IMR-90 (cell line): Measurements from ENCODE around the gene APCDD1. TPM values are rescaled to one million over a fixed set of nuclear protein-coding genes. Genes with fewer than 3 reads are reported as not detected.

Source experiments
- ATAC-seq: fragments of 200-7000 bp; cut with Tn5 transposase; 2 replicates; pipeline ENCODE4 v1.9.1; 2020; ENCODE audit warnings: low read depth, mild to moderate bottlenecking, moderate library complexity
- BruUV-seq: library from RNA; stranded (reverse); fragments of 400-500 nt; replicated peaks from 2 replicates; lab custom pipeline; 2021; lab: Mats Ljungman, UMichigan
- CTCF ChIA-PET: fragments of 300-600 bp; formaldehyde crosslinking; extraction: SDS; loops from one replicate; lab custom pipeline; 2021; ENCODE audit warnings: antibody characterized with exemption; lab: Yijun Ruan, JAX
- POLR2A ChIA-PET: fragments of 300-600 bp; sonication (Branson Sonifier 250); formaldehyde crosslinking; loops from one replicate; lab custom pipeline; 2022; ENCODE audit warnings: antibody characterized with exemption; ENCODE audit not compliant: unreplicated experiment; lab: Charles Lee
- DNase-seq: peaks from one replicate; pipeline ENCODE4 v3.0.0; 2013
- H2AFZ ChIP-seq: replicated peaks from 2 replicates; pipeline ENCODE3; 2013; ENCODE audit warnings: low read length, mild to moderate bottlenecking; ENCODE audit not compliant: poor library complexity
- H2AK5ac ChIP-seq: 2 replicates; pipeline ENCODE4 v1.6.1; 2013; ENCODE audit warnings: low read depth, low read length, inconsistent platforms
- H2AK9ac ChIP-seq: replicated peaks from 2 replicates; pipeline ENCODE3; 2013; ENCODE audit warnings: mild to moderate bottlenecking, low read depth, low read length, moderate library complexity; ENCODE audit not compliant: poor library complexity
- H2BK120ac ChIP-seq: 2 replicates; pipeline ENCODE4 v1.6.1; 2013; ENCODE audit warnings: low read depth, low read length, inconsistent platforms
- H2BK15ac ChIP-seq: 3 replicates; pipeline ENCODE4 v1.6.1; 2013; ENCODE audit warnings: low read depth, low read length, inconsistent platforms
- H2BK20ac ChIP-seq: 2 replicates; pipeline ENCODE4 v1.6.1; 2013; ENCODE audit warnings: low read depth, mild to moderate bottlenecking, inconsistent platforms, low read length, moderate library complexity
- H2BK5ac ChIP-seq: 2 replicates; pipeline ENCODE4 v1.6.1; 2013; ENCODE audit warnings: mild to moderate bottlenecking, low read depth, low read length, inconsistent platforms; ENCODE audit not compliant: poor library complexity, severe bottlenecking
- H3K14ac ChIP-seq: replicated peaks from 2 replicates; pipeline ENCODE4 v1.6.1; 2013; ENCODE audit warnings: low read depth, low read length, inconsistent platforms
- H3K18ac ChIP-seq: 2 replicates; pipeline ENCODE4 v1.6.1; 2013; ENCODE audit warnings: low read depth, low read length, control low read depth
- H3K23ac ChIP-seq: 2 replicates; pipeline ENCODE4 v1.6.1; 2013; ENCODE audit warnings: low read depth, low read length, inconsistent platforms
- H3K27ac ChIP-seq: 2 replicates; pipeline ENCODE4 v1.5.1; 2013; ENCODE audit warnings: mild to moderate bottlenecking, control low read depth, low read length; ENCODE audit not compliant: insufficient read depth
- H3K27me3 ChIP-seq: 2 replicates; pipeline ENCODE4 v1.6.1; 2013; ENCODE audit warnings: low read length; ENCODE audit not compliant: control insufficient read depth, insufficient read depth
- H3K36me3 ChIP-seq: 2 replicates; pipeline ENCODE4 v1.6.1; 2013; ENCODE audit warnings: low read length, mixed read lengths; ENCODE audit not compliant: control insufficient read depth, insufficient read depth
- H3K4ac ChIP-seq: 2 replicates; pipeline ENCODE4 v1.6.1; 2013; ENCODE audit warnings: low read depth, low read length, inconsistent platforms
- H3K4me1 ChIP-seq: 2 replicates; pipeline ENCODE4 v1.6.1; 2013; ENCODE audit warnings: low read length, mixed read lengths; ENCODE audit not compliant: control insufficient read depth, insufficient read depth
- H3K4me2 ChIP-seq: 2 replicates; pipeline ENCODE4 v1.6.1; 2013; ENCODE audit warnings: low read depth, mild to moderate bottlenecking, control low read depth, low read length, moderate library complexity
- H3K4me3 ChIP-seq: 2 replicates; pipeline ENCODE4 v1.5.1; 2013; ENCODE audit warnings: low read depth, mild to moderate bottlenecking, control low read depth, low read length, moderate library complexity; ENCODE audit not compliant: insufficient read depth
- H3K56ac ChIP-seq: 2 replicates; pipeline ENCODE4 v1.6.1; 2013; ENCODE audit warnings: low read length, inconsistent platforms; ENCODE audit not compliant: insufficient read depth; ENCODE audit errors: extremely low read depth
- H3K79me1 ChIP-seq, 2 experiments: 2 replicates each; pipeline ENCODE4 v1.6.1; 2013; ENCODE audit warnings: low read length in 2 of 2, inconsistent platforms in 1 of 2, low read depth in 1 of 2
- H3K9ac ChIP-seq: 2 replicates; pipeline ENCODE4 v1.6.1; 2013; ENCODE audit warnings: low read depth, low read length, control low read depth
- H3K9me1 ChIP-seq: 2 replicates; pipeline ENCODE4 v1.6.1; 2013; ENCODE audit warnings: low read length, inconsistent platforms; ENCODE audit not compliant: insufficient read depth
- H3K9me3 ChIP-seq: 2 replicates; pipeline ENCODE4 v1.6.1; 2013; ENCODE audit warnings: low read length; ENCODE audit not compliant: control insufficient read depth, insufficient read depth
- H4K20me1 ChIP-seq: 2 replicates; pipeline ENCODE4 v1.6.1; 2013; ENCODE audit warnings: low read length, inconsistent platforms; ENCODE audit not compliant: insufficient read depth
- H4K5ac ChIP-seq: 2 replicates; pipeline ENCODE4 v1.6.1; 2013; ENCODE audit warnings: mild to moderate bottlenecking, low read depth, low read length, control low read depth
- H4K8ac ChIP-seq, 2 experiments: 2 replicates each; pipeline ENCODE4 v1.6.1; 2013; ENCODE audit warnings: low read depth in 2 of 2, low read length in 2 of 2, control low read depth in 1 of 2, inconsistent platforms in 1 of 2
- H4K91ac ChIP-seq: 2 replicates; pipeline ENCODE4 v1.6.1; 2013; ENCODE audit warnings: low read depth, low read length, inconsistent platforms; ENCODE audit not compliant: insufficient read depth
- BHLHE40 ChIP-seq: fragments of 150-350 bp; IDR thresholded peaks from 2 replicates; pipeline ENCODE4 v1.6.1; 2016; ENCODE audit warnings: mild to moderate bottlenecking, low read depth, low read length
- CEBPB ChIP-seq: IDR thresholded peaks from 2 replicates; pipeline ENCODE4 v1.6.1; 2012; ENCODE audit warnings: low read depth, low read length, improper control_type of control experiment
- CHD1 ChIP-seq: IDR thresholded peaks from 2 replicates; pipeline ENCODE4 v1.6.1; 2012; ENCODE audit warnings: low read depth, low read length, improper control_type of control experiment
- CTCF ChIP-seq: conservative IDR thresholded peaks from 2 replicates; pipeline ENCODE4 v1.5.1; 2012; ENCODE audit warnings: mild to moderate bottlenecking, low read depth, low read length, improper control_type of control experiment
- MAFK ChIP-seq: IDR thresholded peaks from 2 replicates; pipeline ENCODE4 v1.6.1; 2012; ENCODE audit warnings: low read depth, low read length, improper control_type of control experiment
- MXI1 ChIP-seq: IDR thresholded peaks from 2 replicates; pipeline ENCODE4 v1.6.1; 2012; ENCODE audit warnings: low read depth, mild to moderate bottlenecking, low read length, moderate library complexity, borderline replicate concordance
- NFE2L2 ChIP-seq: fragments of 150-350 bp; IDR thresholded peaks from 2 replicates; pipeline ENCODE4 v1.6.1; 2016; ENCODE audit warnings: low read depth, mild to moderate bottlenecking, low read length
- POLR2A ChIP-seq: IDR thresholded peaks from 2 replicates; pipeline ENCODE4 v1.6.1; 2012; ENCODE audit warnings: mild to moderate bottlenecking, low read depth, low read length
- RAD21 ChIP-seq: IDR thresholded peaks from 2 replicates; pipeline ENCODE4 v1.6.1; 2012; ENCODE audit warnings: low read length, improper control_type of control experiment
- RCOR1 ChIP-seq: IDR thresholded peaks from 2 replicates; pipeline ENCODE4 v1.6.1; 2012; ENCODE audit warnings: mild to moderate bottlenecking, low read length, improper control_type of control experiment; ENCODE audit not compliant: insufficient replicate concordance
- RFX5 ChIP-seq: IDR thresholded peaks from 2 replicates; pipeline ENCODE4 v1.8.0; 2012; ENCODE audit warnings: low read depth, mild to moderate bottlenecking, low read length, moderate library complexity
- SMC3 ChIP-seq: fragments of 150-350 bp; IDR thresholded peaks from 2 replicates; pipeline ENCODE4 v1.6.1; 2016; ENCODE audit warnings: low read depth, mild to moderate bottlenecking, antibody characterized with exemption, low read length, moderate library complexity
- WGBS, 2 experiments: methylation state at CpG; one replicate each; pipeline versions ENCODE4 v1.1.5 to v1.1.7; 2013; ENCODE audit warnings: missing lambda C conversion rate in 2 of 2; ENCODE audit not compliant: insufficient read length in 1 of 2; ENCODE audit errors: extremely low coverage in 2 of 2; 5-methylcytosine and 5-hydroxymethylcytosine counted together
- dilution Hi-C: fragments of 300-500 bp; cut with HindIII; formaldehyde crosslinking; loops from one replicate; pipeline ENCODE4 v1.14.3; 2018; ENCODE audit warnings: low sequenced_read_pairs; ENCODE audit not compliant: unreplicated experiment
- in situ Hi-C: fragments of 300-500 bp; cut with MboI; formaldehyde crosslinking; loops from 3 replicates; pipeline ENCODE4 v1.14.3; 2019; ENCODE audit warnings: low sequenced_read_pairs, inconsistent platforms, mixed read lengths
- intact Hi-C: fragments of 100-400 bp; cut with micrococcal nuclease; formaldehyde crosslinking; loops from 2 replicates; pipeline ENCODE4 v1.10.0; 2022
- polyA plus RNA-seq, 3 experiments: library from polyadenylated mRNA; depleted of rRNA; stranded (reverse); fragments of >200 nt; gene quantifications; 2 replicates each; pipeline ENCODE4 v1.2.3, GENCODE V29; 2012; ENCODE audit warnings: low replicate concordance in 1 of 3
- total RNA-seq: library from RNA; depleted of rRNA; stranded (reverse); fragments of >200 nt; gene quantifications from 2 replicates; pipeline ENCODE4 v1.2.3, GENCODE V29; 2012
- TF ChIP-seq, protein P1 (sequence below): fragments of 150-350 bp; IDR thresholded peaks from 2 replicates; pipeline ENCODE4 v1.6.1; 2016; ENCODE audit warnings: low read depth, mild to moderate bottlenecking, low read length, moderate library complexity, borderline replicate concordance
- TF ChIP-seq, protein P2 (sequence below): fragments of 150-350 bp; IDR thresholded peaks from 2 replicates; pipeline ENCODE4 v1.6.1; 2017; ENCODE audit warnings: mild to moderate bottlenecking, antibody characterized with exemption, low read length, low read depth

APCDD1 gene
- total and polyA plus RNA-seq, 2 of the 4 experiments (the other 2 are of a cell fraction), result 1.1 to 2.2 TPM

- Histone ChIP-seq H4K8ac (no peak overlapping the region), H2BK5ac (no peak overlapping the region), H3K4ac (no peak overlapping the region), H3K23ac (no peak overlapping the region), H3K27me3 (peaks cover 29% of the 10 kb centered on the region), H3K18ac (no peak overlapping the region), H3K4me2 (no peak overlapping the region), H3K27ac (no peak overlapping the region), H2AK5ac (no peak overlapping the region), H3K36me3 (no peaks in the 10 kb centered on the region), H3K79me1 (no peaks in the 10 kb centered on the region), H2BK120ac (no peak overlapping the region), H3K9ac (no peak overlapping the region), H2AK9ac (no peak overlapping the region), H3K9me3 (no peaks in the 10 kb centered on the region), H4K5ac (no peak overlapping the region), H3K4me3 (no peak overlapping the region), H4K20me1 (no peaks in the 10 kb centered on the region), H2BK15ac (no peak overlapping the region), H3K4me1 (peaks cover 4% of the 10 kb centered on the region; the same call in 1 of the 2 replicates), H3K56ac (no peak overlapping the region), H3K9me1 (no peaks in the 10 kb centered on the region), H4K91ac (no peak overlapping the region), H2BK20ac (no peak overlapping the region), H2AFZ (no peak overlapping the region), H3K14ac (no peak overlapping the region)
- ATAC-seq (no peak), DNase-seq (no peak)
- no TSS peak for BruUV-seq
- no CpG with 5 or more reads among the region's 3 CpGs for WGBS, 2 experiments
- dilution Hi-C loops (no loop called here), in situ Hi-C loops (no loop called here), intact Hi-C loops (no loop called here)
- no peak for TF ChIP-seq CTCF
- TF ChIP-seq, protein P1, sequence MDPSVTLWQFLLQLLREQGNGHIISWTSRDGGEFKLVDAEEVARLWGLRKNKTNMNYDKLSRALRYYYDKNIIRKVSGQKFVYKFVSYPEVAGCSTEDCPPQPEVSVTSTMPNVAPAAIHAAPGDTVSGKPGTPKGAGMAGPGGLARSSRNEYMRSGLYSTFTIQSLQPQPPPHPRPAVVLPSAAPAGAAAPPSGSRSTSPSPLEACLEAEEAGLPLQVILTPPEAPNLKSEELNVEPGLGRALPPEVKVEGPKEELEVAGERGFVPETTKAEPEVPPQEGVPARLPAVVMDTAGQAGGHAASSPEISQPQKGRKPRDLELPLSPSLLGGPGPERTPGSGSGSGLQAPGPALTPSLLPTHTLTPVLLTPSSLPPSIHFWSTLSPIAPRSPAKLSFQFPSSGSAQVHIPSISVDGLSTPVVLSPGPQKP, result no peak
- no peak for TF ChIP-seq RAD21
- TF ChIP-seq POLR2A, result no peak
- no peak for TF ChIP-seq SMC3
- no peak for TF ChIP-seq BHLHE40
- TF ChIP-seq CEBPB, result no peak
- TF ChIP-seq CHD1, result no peak
- TF ChIP-seq, protein P2, sequence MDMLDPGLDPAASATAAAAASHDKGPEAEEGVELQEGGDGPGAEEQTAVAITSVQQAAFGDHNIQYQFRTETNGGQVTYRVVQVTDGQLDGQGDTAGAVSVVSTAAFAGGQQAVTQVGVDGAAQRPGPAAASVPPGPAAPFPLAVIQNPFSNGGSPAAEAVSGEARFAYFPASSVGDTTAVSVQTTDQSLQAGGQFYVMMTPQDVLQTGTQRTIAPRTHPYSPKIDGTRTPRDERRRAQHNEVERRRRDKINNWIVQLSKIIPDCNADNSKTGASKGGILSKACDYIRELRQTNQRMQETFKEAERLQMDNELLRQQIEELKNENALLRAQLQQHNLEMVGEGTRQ, result no peak
- no peak for TF ChIP-seq RFX5
- no peak for TF ChIP-seq NFE2L2
- no peak for TF ChIP-seq RCOR1
- no peak for TF ChIP-seq MXI1
- TF ChIP-seq MAFK, result no peak
- POLR2A ChIA-PET, result no interaction called here
- CTCF ChIA-PET, result no interaction called here
Measured at GRCh38 chr18:10477121-10477862, 22.9 kb downstream of the APCDD1 start.
